Cerebellar nuclear complex (tissue), 1 donor: ENCODE results near the gene MAN2B2.

ENCODE experiments used
- DNase-seq, 2 experiments: peaks; one replicate each; lab custom pipeline; 2025; lab: John Stamatoyannopoulos, UW

MAN2B2 gene

DNA sequence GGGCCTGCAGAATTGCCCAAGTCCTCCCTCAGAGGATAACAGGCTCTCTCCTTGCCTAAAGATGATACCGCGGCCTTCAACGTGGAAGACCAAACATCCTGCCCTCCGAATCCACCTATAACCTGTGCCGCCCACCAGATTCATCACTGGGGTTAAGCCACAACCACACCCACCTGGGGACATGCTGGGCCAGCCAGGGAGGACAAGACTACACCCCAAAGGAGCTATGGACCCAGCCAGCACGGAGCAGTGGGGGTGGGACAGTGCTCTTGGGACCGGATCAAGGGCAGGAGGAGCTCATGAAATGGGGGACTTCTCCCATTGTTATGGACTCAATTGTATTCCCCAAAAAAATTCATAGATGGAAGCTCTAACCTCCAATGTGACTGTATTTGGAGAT, 6.8 kb upstream of the MAN2B2 start:
- no peak for DNase-seq

DNA sequence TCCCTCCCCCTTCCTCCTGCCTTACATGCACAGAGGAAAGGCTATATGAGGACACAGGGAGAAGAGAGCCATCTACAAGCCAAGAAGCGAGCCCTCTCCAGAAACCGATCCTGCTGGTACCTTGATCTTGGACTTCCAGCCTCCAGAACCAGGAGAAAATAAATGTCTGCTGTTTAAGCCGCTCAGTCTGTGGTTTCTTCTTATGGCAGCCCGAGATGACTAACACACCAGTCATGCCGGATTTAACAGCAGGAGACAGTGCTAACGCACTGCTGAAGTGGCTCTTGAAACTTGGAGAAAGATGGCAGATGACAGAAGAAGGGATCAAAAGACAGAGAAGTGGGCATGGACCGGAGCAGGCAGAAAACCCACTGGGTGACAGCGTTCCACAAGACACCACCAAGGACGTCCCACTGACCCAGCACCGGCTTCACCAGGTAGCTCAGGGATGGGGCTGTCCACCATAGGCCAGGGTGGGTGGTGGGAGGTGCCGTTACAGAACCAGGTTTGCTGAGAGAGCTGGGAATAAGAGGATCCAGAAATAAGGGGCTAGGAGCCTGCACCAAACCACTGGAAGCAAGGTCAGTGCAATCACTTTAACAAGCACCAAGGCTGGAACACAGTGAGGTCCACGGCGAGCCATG, 6.2 kb upstream of the MAN2B2 start:
- no peak for DNase-seq

GRCh38 chr4:6571608-6572007, 3.4 kb upstream of the MAN2B2 start:
- DNase-seq, result no peak

DNA sequence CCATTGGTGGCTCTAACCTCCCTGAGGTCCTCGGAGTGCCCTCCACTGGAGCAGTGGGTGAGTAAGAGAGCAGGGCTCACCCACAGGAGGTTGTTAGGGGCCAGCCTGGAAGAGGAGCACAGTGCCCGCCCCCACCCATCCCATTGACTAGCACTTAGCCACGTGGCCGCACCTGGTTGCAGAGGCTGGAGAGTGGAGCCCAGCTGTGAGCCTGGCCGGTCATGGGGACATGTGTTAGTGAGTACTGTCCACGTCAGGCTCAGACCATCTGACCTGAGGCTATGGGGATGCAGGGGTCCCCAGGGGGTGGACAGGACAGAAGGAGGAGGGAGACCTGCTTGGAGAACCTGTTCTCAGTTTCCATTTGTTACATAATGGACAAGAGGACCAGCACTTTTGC, 1.4 kb upstream of the MAN2B2 start:
- DNase-seq, result no peak

- no peak for DNase-seq
These were observed 823 bp upstream of the MAN2B2 start for GRCh38 chr4:6573986-6574746.

DNA sequence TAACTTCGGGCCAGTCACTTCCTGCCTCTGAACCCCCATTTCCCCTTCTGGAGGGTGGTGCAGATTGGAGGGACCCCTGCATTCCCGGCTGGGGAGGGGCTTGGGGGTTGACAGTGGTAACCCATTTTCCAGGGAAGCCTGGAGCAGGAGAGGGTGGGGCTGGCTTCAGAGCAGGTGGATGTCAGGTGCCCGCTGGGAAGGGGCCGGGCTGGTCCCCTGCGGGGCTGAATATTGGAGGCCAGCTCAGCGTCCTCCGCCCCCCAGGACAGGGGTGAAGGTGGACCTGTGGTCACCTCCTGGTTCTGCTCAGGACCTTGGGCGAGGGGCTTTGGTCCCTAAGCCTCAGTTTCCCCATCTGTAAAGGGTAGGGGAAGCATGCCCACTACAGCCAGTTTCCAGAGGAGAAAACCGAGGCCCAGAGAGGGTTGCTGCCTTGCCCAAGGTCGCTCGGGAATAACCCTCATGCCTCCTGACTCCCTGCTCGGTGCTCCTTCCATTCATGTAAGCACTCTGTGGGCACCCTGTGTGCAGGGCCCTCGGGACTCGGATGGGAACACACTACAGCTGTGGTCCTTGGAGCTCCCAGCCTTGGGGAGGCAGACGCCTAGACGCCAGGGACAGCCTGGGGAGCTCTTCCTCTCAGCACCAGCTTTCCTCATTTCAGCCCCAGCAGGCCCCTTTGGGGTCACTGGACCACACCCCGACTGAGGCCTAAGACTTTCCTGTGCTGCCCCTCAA, 683 bp downstream of the MAN2B2 start:
- DNase-seq, result no peak

GRCh38 chr4:6576512-6576911, 1.5 kb downstream of the MAN2B2 start:
- DNase-seq, result no peak

GRCh38 chr4:6576932-6577331, 1.9 kb downstream of the MAN2B2 start:
- DNase-seq, result no peak

- DNase-seq, result no peak
These were observed 2.4 kb downstream of the MAN2B2 start for GRCh38 chr4:6577409-6577808.

DNA sequence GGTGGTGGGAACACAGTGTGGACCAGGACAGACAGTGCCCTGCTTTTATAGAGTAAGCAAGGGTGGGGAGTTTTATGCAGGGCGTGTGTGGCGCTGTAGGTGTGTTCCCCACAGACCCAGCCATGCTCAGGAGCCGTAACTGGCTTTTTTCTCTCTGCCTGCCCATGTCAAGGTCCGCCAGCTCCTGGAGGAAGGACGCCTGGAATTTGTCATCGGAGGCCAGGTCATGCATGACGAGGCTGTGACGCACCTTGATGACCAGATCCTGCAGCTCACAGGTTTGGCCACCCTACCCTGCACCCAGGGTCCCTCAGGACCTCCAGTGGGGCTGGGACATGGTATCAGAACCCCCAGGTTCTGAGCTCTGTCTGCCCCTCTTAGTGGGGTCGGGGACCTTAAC, 3.2 kb downstream of the MAN2B2 start:
- no peak for DNase-seq

DNA sequence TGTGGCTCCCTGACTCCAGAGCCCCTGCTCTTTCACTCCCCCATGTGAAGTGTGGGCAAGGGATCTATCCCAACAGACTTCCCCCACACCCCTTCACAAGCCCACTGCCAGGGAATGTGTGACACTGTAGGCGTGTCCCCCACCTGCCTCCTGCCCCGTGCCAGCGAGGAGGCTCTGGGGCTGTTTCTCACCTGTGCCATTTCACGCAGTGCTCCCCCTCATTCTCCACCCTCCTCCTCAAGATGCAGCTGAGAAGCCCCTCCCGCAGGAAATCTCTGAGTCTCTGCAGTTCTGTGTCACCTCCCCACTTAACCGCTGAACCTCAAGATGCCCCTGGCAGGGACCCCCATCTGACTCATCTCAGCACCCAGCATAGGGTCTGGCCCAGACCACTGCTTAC, 5.4 kb downstream of the MAN2B2 start:
- no peak for DNase-seq

DNA sequence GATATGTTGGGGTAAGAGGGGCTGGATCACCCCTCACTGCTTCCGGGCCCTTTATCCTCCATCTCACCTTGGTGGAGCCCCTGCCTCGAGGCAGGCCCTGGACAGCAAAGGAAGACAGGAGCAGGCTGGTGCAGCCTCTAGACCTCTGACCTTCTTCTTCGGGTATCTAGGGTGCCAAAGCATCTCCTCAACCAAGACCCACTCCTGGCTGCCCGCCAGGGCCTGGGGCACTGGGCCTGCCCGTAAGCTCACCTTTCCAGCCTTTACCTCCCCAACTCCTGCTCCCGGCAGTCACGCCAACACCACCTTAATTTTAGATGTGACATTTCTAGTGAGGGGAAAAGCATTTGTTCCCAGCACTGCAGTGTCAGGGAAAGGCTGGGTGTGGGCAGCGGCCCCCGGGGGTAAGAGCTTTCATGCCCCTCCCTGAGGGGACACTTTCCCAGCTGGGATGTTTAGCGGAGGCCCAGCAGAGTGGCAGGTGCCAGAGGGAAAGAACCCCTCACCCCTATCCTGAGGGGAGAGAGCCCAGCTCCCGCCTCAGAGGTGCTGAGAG, 6.7 kb downstream of the MAN2B2 start:
- DNase-seq, result no peak

DNA sequence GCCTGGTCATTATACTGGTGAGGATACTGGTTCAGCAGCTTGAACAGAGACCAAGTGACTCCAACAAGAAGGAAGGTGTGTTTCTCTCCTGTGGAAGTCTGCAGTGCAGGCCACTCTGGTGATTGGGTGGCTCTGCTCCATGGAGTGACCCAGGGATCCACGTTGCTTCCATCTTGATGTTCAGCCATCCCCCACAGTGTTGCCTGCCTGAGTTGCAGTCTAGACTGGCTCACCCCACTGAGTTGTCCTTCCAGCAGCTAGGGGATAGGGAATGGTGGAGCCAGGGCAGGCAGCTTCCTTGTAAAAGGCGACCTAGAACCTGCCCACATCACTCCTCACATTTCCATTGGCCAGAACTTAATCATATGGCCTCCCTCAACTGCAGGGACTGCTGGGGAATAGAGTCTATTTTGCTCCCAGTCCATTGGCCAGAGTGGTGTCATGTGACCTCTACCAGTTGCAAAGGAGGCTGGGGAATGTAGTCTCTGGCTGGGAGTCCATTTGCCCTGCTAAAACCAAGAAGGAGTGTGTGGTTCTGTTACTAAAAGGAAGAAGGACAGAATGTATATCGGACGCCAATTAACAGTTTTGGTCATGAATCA, 8.0 kb downstream of the MAN2B2 start:
- no peak for DNase-seq

DNA sequence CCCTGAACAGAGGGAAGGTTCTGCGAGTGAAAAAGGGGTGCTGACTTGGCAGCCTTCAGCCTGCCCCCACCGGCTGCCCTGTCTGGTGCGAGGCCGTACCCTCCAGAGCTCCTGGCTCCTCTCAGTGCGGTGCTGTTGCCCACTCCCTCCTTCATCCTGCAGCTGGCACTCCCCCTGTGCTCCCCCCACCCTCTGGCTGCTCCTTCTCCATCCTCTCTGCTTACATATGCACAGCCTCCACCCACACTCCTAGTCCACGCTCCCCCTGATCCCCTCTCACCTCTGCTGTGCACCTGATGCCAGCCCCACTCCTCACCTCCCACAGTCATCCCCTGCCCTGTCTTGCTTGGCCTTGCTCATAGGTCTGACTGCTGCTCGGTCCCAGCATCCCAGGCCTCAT, 9.9 kb downstream of the MAN2B2 start:
- no peak for DNase-seq

GRCh38 chr4:6586715-6587325, 11.8 kb downstream of the MAN2B2 start:
- DNase-seq, result no peak

- no peak for DNase-seq
These were observed 14.5 kb downstream of the MAN2B2 start for GRCh38 chr4:6589444-6589843.

- no peak for DNase-seq
These were observed 16.3 kb downstream of the MAN2B2 start for GRCh38 chr4:6591313-6591712.

DNA sequence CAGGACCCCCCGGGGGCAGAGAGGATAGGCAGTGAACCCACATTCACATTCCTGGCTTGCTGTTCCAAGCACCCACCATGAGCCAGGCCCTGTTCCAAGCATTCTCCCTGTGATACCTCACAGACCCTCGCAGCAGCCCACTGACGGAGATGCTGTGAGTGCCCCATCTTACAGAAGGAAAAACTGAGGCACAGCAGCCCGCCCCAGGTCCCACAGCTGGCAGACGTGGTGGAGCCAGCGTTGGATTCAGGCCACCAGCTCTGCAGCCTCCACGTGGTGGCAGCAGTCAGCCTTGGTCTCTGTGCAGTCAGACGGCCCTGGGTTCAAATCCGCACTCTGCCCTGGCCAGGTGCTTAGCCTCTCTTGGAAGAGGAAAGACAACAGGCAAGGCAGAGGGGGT, 16.8 kb downstream of the MAN2B2 start:
- DNase-seq, result no peak

DNA sequence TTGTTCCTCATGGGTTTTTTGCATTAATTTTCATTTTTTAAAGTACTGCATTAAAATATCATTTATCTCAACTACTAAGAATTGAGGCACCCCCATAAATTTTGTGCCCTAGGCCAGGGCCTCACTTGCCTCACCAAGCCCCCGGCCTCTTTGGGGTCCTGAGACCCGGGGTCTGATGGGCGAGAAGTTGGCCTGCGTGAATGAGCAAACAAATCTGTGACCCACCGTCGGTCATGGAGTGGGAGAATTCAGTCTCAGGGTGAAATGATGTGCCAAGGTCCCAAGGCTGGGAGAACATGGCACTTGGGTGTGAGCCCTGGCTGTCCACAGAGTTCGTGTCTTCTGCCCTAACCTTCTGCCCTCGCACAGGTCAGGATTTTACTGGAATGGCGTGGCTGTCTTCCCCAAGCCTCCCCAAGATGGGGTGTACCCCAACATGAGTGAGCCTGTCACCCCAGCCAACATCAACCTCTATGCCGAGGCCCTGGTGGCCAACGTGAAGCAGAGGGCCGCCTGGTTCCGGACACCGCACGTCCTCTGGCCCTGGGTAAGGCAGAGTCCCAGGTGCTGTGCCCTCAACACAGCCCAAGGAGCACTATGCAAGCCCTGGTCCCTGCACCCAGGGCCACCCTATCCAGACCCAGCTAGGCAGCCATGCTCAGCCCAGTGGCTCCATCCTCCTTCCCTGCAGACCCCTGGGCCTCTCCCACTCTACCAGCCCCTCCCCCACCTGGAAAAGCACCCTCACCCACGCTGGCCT, 18.0 kb downstream of the MAN2B2 start:
- no peak for DNase-seq

GRCh38 chr4:6594341-6594740, 19.4 kb downstream of the MAN2B2 start:
- DNase-seq, result no peak

- DNase-seq, result no peak
These were observed 19.9 kb downstream of the MAN2B2 start for GRCh38 chr4:6594826-6595355.
